ENCODE results near the gene ADGRD2.
"Not testable (repeated sequence)": the region's sequence is repeated elsewhere in the genome, so short reads cannot be mapped to it uniquely, and the experiment has no call there.

Gene ADGRD2, protein sequence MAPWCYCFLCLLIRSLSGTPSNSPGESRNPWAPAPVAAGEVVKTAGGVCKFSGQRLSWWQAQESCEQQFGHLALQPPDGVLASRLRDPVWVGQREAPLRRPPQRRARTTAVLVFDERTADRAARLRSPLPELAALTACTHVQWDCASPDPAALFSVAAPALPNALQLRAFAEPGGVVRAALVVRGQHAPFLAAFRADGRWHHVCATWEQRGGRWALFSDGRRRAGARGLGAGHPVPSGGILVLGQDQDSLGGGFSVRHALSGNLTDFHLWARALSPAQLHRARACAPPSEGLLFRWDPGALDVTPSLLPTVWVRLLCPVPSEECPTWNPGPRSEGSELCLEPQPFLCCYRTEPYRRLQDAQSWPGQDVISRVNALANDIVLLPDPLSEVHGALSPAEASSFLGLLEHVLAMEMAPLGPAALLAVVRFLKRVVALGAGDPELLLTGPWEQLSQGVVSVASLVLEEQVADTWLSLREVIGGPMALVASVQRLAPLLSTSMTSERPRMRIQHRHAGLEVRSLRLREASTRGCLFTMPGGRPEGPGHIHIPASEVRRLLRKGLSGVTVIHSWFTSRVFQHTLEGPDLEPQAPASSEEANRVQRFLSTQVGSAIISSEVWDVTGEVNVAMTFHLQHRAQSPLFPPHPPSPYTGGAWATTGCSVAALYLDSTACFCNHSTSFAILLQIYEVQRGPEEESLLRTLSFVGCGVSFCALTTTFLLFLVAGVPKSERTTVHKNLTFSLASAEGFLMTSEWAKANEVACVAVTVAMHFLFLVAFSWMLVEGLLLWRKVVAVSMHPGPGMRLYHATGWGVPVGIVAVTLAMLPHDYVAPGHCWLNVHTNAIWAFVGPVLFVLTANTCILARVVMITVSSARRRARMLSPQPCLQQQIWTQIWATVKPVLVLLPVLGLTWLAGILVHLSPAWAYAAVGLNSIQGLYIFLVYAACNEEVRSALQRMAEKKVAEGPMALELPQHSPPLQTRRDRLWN

DNA sequence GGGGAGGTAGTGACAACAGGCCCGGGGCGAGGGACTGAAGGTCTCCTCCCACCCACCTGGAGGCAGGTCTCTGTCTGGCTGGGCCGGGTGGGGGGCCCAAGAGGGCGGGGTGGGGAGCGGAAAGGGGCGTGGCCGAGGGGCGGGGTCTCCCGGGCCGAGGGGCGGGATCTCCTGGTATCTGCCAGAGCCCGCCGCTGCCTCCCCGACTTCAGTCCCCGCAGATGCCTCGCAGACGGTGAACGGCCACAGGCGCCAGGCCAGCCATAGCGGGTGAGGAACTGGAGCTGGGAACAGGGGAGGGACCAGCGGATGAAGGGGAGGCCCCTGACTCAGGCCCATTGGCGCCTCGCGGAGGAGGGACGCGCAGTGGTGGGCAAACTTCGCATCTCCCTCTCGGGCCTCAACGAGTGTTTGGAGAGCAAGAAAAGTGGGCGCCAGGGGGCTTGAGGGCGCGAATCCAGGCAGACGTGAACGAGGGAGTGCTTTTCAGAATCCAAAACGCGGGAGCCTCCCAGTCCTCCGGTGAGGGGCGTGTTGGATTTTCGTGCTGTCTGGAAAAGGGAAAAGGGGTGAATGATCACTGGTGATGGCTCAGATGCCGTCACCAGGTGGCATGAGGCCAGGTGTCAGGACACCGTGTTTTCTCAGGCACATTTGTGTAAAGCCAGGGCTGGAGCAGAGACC is at the start of gene ADGRD2:
Gene ADGRD2 (plus strand): TSS at position 211 of the 684 bp plus-strand sequence. CDS start 1,216 bp downstream, outside the sequence.
- DNase-seq (ENCODE audit: low read depth): no peak

DNA sequence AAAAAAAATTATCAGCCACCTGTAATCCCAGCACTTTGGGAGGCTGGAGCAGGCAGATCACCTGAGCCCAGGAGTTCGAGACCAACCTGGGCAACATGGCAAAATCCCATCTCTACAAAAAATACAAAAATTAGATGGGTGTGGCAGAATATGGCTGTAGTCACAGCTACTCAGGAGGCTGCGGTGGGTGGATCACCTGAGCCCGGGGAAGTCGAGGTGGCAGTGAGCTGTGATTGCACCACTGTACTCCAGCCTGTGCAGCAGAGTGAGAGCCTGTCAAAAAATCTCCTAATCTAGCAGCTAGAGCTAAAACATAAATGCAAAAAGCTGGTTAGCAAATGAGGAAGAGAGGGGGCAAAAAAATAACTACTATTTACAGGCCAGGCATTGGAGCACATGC is 47.0 kb upstream of the ADGRD2 start:
- DNase-seq (ENCODE audit: low read depth): no peak

DNA sequence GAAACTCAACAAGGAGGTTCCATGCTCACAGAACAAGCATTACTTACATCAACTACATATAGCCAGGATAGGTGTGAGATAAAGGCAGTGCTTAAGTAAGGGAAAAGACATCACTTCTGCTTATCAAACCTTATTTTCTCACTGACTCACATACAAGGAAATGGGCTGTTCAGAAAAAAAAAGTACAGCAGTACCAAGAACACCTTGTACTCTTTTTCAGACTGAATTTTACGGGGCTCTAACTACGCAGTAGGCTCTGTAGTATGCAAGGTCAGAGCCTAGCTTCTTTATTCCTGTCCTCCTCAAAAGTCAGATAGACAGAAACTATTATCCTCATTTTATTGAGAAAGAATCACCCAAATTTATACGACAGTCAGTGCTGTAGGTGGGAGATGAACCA is 40.8 kb upstream of the ADGRD2 start:
- no peak for DNase-seq (ENCODE audit: low read depth)

DNA sequence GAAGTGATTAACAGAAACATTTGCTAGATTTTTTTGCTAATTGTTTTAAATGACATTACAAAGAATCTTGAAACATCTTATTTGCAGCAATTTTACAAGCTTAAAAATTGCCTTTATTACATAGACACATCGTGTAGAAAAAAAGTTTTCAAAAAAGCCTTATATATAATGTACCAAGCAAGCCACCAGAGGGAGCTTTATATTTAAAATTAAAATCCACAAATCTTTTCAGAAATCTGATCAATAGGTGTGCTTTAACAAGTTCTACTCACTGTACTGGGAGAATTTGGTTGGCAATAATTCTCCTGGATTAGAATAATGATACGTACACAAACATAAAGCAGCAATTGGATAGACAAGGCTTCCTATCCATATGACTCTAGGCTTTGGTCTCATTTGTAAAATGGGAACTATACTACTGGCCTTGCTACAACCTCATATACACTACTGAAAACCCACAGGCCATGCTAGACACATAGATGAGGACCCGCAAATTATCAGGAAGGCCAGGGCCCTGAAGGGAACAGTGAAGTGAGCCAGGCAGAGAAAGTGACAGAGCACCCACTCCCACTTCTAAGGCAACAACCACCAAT is 39.8 kb upstream of the ADGRD2 start:
- DNase-seq (ENCODE audit: low read depth): no peak

DNA sequence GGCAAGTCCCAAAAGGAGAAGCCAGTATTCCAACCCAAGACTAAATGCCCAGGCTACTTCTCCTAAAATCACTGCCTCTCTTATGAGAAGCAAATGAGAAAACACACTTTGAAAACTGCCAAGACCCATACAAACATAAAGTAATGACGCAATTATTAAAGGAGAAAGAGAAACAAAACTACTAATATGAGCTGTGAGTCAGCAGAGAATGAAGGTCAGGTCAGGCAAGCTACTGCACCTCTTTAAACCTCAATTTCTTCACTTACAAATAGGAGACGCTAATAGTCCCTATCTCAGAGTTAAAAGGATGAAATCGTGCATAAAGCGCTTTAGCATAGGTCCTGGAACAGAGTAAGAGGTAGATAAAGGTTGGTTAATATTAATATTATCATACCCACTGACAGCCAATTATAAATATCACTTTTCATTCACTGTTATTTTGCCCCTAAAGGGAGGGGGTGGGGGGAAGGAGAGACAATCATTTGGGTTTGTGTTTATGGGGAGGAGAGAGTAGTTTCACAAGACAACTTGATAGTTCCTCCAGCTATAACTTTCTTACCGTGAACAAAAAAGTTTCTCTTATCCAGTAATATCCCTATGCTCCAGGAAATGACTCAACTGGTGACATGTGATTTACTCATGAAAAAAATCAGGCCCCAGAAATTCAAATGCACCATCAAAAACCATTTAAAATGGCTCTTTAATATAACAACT is 38.6 kb upstream of the ADGRD2 start:
- peak; percentile 66 for DNase-seq (ENCODE audit: low read depth)

DNA sequence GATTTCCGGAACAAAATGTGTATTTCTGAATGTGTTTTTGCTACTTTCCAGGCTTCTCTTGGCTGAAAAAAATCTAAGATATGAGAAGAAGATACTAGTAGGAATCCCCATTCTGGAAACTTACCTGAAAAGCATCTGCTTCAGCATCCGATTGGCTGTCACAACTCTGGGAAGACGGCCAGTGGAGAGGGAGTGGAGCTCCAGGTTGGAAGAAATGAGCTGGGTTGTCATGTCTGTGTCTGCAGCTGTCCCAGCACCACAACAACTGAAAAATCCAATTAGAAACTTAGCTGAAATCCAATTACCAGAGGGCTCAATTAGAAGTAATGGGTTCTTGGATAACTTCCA is 38.0 kb upstream of the ADGRD2 start:
- no peak for DNase-seq (ENCODE audit: low read depth)

DNA sequence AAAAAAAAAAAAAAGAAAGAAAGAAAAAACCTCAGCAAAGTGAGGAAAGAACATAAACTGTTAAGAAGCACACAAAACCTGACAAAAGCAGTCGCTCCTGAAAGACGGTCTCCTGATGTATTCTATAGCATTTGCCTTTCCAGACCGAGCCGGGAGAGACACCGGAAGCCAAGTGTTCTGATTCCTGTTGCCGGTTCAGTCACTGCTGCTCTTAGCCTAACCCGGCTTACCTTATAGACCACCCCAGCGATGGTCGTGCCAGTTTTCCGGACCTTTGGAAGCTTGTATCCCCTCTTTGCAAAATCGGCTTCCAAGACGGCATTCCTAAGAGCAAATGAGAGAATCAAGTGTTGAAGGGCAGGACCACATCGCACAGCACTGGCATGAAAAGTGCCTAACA is 35.6 kb upstream of the ADGRD2 start:
- DNase-seq (ENCODE audit: low read depth): no peak

DNA sequence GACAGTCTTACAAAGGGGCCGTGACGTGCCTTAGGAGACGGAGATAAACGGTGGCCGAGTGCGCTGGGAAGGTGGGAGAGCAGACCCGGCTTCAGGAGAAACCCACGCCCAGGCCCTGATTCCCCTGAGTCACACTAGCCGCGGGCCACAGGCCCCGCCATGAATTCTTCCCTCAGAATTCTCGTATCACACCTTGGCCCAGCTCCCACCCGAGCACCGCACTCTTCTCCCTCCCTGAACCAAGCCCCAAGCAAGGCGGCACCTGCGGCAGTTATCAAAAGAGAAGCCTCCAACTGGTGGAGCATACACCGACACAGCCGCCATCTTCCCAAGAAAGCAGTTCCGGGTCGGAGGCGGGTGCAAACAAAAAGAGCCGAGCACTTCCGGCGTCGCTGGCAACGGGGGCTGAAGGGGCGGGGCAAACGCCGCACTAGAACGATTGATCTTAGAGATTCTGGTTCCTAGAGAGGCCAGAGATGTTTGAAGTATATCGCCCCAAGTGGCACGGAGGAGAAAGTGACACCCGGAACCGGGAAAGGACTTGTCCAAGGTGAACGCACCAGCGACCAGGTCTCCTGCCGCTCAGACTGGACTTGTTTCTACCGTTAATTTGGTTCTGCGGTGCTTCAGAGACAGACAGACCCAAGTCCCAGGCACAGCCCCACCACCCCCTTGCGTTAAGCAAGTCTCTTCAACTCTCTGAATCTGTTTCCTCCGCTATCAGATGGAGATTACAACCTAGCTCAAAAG is 35.0 kb upstream of the ADGRD2 start, which contains the start of gene PSMB7:
Gene PSMB7 (minus strand): TSS at position 341 of the 750 bp plus-strand sequence. CDS start 17 bp downstream, at position 324.
- DNase-seq (ENCODE audit: low read depth): peak; percentile 95

DNA sequence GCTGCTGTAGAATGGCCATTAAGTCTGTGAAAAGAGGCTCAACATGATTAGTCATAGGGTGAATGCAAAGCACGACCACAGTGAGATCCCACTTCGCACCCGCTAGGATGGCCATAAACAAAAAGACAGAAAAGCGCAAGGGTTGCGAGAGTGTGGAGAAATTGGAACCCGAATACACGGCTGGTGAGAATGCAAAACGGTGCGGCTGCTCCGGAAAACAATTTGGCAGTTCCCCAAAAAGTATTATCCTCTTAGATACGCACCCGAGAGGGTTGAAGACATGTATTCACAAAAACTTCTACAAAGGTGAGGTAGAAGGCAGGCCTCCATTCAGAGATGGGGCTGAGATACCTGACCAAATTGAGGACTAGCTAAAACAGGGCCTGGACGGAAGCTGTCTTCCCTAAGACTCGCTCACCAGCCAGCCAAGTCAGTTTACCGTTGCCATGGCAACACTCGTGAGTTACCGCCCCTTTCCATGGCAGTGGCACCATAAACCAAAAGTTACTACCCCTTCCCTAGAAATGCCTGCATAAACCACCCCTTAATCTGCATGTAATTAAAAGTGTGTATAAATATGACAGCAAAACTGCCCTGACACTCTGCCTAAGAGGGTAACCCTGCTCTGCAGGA is 34.3 kb upstream of the ADGRD2 start:
- no peak for DNase-seq (ENCODE audit: low read depth)

DNA sequence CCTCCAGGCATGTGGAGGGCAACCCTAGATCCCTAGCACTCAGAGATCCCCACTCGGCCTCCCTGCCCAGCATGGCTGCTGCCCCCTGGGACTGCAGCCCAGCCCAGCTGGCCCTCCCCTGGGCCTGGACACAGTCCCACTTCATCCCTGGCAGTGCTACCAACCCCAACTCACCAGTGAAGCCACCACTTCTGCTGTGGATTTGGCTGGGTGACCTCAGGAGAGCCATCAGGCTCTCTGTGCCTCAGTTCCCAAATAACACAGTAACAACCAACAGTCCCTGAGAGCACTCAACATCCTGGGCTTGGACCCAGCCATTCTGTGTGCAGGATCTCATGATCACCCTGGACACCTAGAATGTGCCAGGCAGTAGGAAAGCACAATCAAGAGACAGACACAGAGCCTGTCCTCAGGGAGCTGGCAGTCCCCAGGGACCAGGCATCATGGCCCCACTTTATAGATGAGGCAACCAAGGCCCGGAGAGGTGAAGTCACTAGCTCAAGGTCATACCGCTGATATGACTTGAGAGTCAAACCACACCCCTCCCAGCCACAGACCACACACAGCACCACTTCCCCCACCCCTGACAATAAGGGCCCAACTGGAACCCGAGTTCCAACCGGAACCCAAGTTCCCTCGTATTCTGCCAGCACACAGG is 30.3 kb upstream of the ADGRD2 start:
- DNase-seq (ENCODE audit: low read depth): no peak

DNA sequence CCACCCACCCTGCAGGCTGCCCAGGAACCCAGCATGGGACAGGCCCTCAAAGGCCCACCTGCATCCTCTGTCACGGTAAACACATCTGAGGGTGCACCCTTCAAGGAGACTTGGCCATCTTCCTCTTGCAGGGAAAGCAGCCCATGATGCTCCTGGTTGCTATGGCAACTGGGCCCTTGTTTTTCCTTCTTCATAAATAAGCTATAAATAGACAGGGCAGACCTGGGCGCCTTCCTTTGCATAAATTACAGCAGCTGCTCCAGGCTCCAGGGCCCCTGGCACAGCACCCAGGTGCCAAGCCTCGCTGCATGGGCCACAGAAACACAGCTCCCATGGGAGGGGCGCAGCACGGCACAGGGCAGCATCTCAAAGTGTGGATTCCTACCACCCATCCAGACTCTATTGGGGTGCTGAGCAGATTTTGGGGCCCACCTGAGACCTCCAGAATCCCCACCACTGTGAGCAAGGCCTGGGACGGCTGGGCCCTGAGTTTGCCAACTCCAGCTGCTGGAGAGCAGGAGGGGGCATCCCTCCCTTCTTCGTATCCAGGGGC is 29.2 kb upstream of the ADGRD2 start:
- no peak for DNase-seq (ENCODE audit: low read depth)

DNA sequence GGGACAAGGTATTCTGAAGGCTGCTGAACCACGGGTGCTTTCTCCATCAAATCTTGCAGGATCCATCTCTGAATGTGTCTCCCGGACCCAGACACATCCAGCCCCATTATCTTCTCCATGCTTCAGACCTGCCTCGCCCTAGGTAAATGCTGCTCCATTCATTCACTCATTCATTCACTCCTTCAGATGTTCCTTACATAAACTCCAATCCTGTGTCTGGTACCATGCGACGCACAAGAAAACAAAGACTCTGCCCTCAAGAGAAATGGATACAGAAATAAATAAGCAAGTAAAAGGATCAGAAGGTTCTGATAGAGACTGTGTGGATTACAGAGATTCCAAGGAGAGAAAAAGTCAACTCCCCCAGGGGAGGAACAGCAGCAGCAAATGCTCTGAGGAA is 27.1 kb upstream of the ADGRD2 start:
- no peak for DNase-seq (ENCODE audit: low read depth)

DNA sequence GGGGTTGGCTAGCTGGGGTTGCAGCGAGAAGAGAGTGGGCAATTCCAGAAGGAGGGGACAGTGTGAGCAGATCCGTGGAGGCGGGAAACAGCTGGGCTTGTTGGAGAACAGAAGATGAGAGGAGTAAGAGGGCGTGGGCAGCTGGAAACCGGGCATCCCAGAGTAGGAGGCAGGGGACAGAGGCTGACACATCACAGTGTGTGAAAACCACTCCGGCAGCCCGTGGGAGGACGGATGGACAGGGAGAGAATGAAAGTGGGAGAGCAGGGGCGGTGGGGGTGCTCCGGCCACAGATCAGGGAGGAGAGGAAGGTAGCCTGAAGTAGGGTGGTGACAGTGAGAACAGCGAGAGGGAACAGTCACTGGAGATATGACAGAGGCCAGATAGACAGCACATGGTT is 26.7 kb upstream of the ADGRD2 start:
- no peak for DNase-seq (ENCODE audit: low read depth)

DNA sequence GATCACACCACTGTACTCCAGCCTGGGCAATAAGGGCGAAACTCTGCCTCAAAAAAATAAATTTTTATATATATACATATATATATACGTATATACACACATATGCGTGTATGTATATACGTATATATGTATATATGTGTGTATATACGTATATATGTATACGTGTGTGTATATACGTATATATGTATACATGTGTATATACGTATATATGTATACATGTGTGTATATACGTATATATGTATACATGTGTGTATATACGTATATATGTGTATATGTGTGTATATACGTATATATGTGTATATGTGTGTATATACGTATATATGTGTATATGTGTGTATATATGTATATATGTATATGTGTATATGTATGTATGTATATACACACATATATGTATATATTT is 24.5 kb upstream of the ADGRD2 start:
- not testable (repeated sequence) for DNase-seq (ENCODE audit: low read depth)

DNA sequence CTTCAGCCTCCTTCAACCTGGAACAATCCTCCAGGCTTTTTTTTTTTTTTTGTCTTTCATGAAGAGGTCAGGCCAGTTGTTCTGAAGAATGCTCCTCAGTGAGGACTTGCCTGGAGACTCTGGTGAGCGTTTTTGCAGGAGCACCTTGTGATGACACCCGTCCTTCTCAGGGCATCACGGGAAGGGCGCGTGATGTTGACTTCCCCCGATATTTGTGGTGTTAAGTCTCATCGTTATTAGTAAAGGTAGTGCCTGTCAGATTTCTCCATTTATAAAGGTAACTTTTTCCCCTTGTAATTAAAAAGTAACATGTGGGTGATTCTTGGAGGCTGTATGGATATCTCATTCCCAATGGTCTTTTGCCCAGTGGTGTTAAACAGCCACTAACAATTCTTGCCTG is 23.9 kb upstream of the ADGRD2 start:
- no peak for DNase-seq (ENCODE audit: low read depth)

DNA sequence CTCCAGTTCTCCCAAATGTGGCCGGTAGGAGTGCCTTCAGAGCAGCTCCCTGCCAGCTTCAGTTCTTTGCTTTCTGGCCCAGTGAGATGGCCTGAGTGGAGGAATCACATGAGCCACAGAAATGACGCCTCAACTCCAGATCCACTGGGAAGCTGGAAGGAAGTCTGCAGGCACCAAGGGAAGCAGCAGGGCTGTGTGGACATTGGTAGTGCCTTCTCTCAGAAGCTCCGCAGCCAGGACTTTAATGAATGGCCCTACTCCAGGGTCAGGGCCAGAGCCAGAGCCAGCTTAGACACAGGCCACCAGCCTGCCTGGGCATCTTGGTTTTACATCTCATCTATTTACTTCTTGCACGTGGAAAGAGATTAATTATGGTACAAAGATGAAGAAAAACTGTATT is 23.0 kb upstream of the ADGRD2 start:
- DNase-seq (ENCODE audit: low read depth): no peak

DNA sequence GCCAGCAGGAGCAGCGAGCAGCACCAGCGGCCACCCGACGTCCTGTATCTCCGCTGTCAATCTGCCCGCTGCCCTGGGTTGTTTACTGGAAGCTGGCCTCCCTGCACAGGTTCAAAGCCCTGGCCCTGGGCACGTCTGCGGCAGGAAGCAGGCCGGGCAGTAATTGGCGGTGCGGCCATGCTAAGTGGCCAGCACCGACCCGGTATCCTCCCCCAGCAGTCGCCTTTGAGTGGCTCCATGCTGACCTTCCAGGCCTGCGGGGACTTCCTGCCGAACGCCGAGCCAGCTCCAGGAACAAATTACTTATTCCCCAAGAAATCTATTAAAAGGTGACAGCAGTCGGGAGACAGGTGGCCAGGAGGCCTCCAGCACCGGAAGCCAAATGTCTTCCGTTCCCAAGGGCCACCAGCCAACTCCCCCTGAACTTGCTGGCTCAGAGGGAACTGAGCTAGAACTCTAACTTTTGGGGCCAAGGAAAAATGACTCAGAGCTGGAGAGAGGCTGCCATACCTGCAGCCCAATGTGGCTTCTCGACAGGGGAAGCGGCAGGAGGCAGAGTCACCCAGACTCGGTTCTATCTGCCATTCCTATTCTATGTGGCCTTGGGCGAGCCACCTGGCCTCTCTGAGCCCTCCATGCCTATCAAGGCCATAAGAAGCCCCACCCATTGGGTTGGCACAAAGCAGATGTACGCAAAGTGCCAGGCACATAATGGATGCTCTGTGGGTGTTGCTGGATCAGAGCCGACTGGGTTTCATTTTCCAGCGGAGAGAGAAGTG is 21.3 kb upstream of the ADGRD2 start:
- no peak for DNase-seq (ENCODE audit: low read depth)

DNA sequence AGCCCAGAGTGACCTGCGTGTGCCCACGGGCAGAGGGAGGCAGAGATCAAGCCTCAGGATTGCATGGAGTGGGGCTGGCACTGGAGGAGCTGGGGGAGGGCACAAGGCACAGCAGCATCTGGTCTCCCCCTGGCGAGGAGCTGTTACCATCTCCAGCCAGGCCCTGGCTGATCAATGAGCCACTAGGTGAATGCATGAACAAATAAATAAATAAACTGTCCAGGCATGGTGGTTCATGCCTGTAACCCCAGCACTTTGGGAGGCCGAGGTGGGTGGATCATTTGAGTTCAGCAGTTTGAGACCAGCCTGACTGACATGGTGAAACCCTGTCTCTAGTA is 20.8 kb upstream of the ADGRD2 start:
- no peak for DNase-seq (ENCODE audit: low read depth)

DNA sequence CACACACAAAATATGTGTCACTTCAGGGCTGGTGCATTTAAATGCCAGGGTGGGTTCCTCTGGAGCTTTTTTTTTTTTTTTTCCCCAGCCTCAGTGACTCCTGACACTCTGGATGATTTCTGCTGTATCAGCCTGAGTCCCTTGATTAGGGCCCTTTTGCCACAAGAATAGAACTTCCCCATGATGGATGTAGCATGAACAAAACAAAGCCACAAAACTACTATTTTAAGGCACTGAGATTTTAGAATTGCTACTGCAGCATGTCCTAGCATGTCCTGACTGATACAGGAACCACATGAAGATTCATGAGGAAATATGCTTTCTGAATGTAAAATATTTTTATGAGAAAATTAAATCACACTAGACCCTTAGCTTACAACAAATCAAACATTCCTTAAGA is 13.9 kb upstream of the ADGRD2 start:
- no peak for DNase-seq (ENCODE audit: low read depth)
